Activated naive CD8-positive, alpha-beta T cell treated with anti-CD3 and anti-CD28 coated beads for 36 hours (primary cell): ENCODE data around the gene PRTG. TPM values are rescaled to one million over a fixed set of nuclear protein-coding genes. Genes with fewer than 3 reads are reported as not detected.
"Not testable (repeated sequence)": the region's sequence is repeated elsewhere in the genome, so short reads cannot be mapped to it uniquely, and the experiment has no call there.

ENCODE experiments used
- DNase-seq: peaks from one replicate; pipeline ENCODE4 v3.0.0; 2021
- H3K27ac Mint-ChIP-seq: one replicate; pipeline ENCODE4 v1.8.0; 2022; ENCODE audit warnings: mild to moderate bottlenecking, moderate library complexity, mixed read lengths
- H3K27me3 Mint-ChIP-seq: one replicate; pipeline ENCODE4 v1.8.0; 2022; ENCODE audit warnings: mild to moderate bottlenecking, mixed read lengths
- H3K36me3 Mint-ChIP-seq: one replicate; pipeline ENCODE4 v1.8.0; 2021; ENCODE audit warnings: mild to moderate bottlenecking, mixed read lengths
- H3K4me1 Mint-ChIP-seq: one replicate; pipeline ENCODE4 v1.8.0; 2021; ENCODE audit warnings: mixed read lengths
- H3K4me3 Mint-ChIP-seq: one replicate; pipeline ENCODE4 v1.8.0; 2022; ENCODE audit warnings: mild to moderate bottlenecking, moderate library complexity, mixed read lengths
- H3K9me3 Mint-ChIP-seq: one replicate; pipeline ENCODE4 v1.8.0; 2022; ENCODE audit warnings: mixed read lengths
- total RNA-seq, 2 experiments: library from RNA; stranded (reverse); gene quantifications; one replicate each; pipeline ENCODE4 v1.2.3, GENCODE V29; 2021

Gene PRTG
- total RNA-seq, 2 experiments from 2014 or later, result not detected

GRCh38 chr15:55733461-55733860 is 9.5 kb downstream of the PRTG start:
- not testable (repeated sequence) for H3K9me3 Mint-ChIP-seq, H3K36me3 Mint-ChIP-seq, H3K4me1 Mint-ChIP-seq, DNase-seq, H3K4me3 Mint-ChIP-seq, H3K27ac Mint-ChIP-seq
- peaks cover 28% of the 10 kb centered on the region for H3K27me3 Mint-ChIP-seq

DNA sequence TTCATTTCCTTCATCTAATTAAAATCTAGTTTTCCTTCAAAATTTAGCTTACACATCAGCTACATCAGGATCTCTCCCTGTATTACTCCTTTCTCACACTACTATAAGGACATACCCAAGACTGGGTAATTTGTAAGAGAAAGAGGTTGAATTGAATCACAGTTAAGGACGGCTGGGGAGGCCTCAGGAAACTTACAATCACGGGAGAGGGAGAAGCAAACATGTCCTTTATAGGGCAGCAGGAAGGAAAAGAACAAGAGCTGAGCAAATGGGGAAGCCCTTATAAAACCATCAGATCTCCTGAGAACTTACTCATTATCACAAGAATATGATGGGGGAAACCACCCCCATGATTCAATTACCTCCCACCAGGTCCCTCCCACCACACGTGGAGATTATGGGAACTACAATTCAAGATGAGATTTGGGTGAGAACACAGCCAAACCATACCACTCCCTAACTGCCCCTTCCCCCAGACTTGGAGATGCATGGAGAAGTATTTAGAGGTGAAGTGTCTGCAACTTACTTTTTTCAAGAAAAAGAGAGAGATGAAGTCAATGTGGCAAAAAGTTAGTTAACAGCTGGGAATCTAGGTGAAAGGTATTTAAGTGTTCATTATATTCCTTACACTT is 21.3 kb downstream of the PRTG start:
- Mint-ChIP-seq H3K9me3 (peaks cover 6% of the 10 kb centered on the region), H3K27me3 (peaks cover 42% of the 10 kb centered on the region), H3K4me1 (no peaks in the 10 kb centered on the region), H3K36me3 (no peaks in the 10 kb centered on the region), H3K4me3 (no peak overlapping the region), H3K27ac (no peak overlapping the region)
- no peak for DNase-seq

GRCh38 chr15:55715355-55716076 is 27.4 kb downstream of the PRTG start:
- Mint-ChIP-seq H3K9me3 (no peaks in the 10 kb centered on the region), H3K27me3 (peaks cover 11% of the 10 kb centered on the region), H3K4me3 (no peak overlapping the region), H3K27ac (no peak overlapping the region), H3K4me1 (no peaks in the 10 kb centered on the region), H3K36me3 (no peaks in the 10 kb centered on the region)
- DNase-seq, result no peak

DNA sequence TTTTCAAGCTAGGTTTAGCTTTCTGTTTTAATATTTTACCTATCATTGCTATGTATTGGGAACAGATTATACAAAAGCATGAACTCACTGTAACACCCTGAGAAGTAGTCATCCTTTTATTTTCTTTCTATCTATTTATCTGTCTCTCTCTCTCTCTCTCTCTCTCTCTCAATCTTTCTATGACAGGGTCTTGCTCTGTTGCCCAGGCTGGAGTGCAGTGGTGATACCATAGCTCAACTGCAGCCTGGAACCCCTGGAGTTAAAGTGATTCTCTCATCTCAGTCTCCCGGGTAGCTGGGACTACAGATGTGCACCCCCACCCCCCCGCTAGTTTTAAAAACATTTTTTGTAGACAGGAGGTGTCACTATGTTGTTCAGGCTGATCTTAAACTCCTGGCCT is 28.9 kb downstream of the PRTG start:
- Mint-ChIP-seq H3K27me3 (peaks cover 11% of the 10 kb centered on the region), H3K36me3 (no peaks in the 10 kb centered on the region), H3K4me3 (no peak overlapping the region), H3K9me3 (no peaks in the 10 kb centered on the region), H3K4me1 (no peaks in the 10 kb centered on the region), H3K27ac (no peak overlapping the region)
- no peak for DNase-seq

- H3K27me3 Mint-ChIP-seq, result peaks cover 12% of the 10 kb centered on the region
- H3K4me1 Mint-ChIP-seq, result no peaks in the 10 kb centered on the region
- H3K36me3 Mint-ChIP-seq, result no peaks in the 10 kb centered on the region
- no peaks in the 10 kb centered on the region for H3K9me3 Mint-ChIP-seq
- DNase-seq, result no peak
- H3K4me3 Mint-ChIP-seq, result no peak overlapping the region
- no peak overlapping the region for H3K27ac Mint-ChIP-seq
These were observed 30.6 kb downstream of the PRTG start for GRCh38 chr15:55712363-55712762.

- no peaks in the 10 kb centered on the region for H3K9me3 Mint-ChIP-seq
- no peaks in the 10 kb centered on the region for H3K36me3 Mint-ChIP-seq
- H3K4me3 Mint-ChIP-seq, result no peak overlapping the region
- no peaks in the 10 kb centered on the region for H3K4me1 Mint-ChIP-seq
- H3K27ac Mint-ChIP-seq, result no peak overlapping the region
- H3K27me3 Mint-ChIP-seq, result peaks cover 16% of the 10 kb centered on the region
- DNase-seq, result no peak
These were observed 32.7 kb downstream of the PRTG start for GRCh38 chr15:55710286-55710685.

DNA sequence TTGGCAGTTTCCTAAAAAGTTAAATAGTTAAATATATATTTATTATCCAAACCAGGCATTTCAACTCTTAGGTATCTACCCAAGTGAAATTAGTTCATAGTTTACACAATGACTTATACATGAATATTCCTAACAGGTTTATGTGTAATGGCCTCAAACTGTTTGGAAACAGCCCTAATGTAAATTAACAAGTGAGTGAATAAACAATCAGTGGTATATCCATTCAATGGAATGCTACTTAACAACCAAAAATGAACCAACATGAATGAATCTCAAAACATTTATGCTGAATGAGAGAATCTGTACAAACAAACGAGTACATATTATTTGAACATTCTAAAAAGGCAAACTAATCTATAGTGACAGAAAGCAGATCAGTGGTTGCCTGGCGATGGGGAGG is 33.5 kb downstream of the PRTG start:
- no peak overlapping the region for H3K27ac Mint-ChIP-seq

GRCh38 chr15:55708720-55709119 is 34.2 kb downstream of the PRTG start:
- Mint-ChIP-seq H3K27ac (no peak overlapping the region), H3K9me3 (no peaks in the 10 kb centered on the region), H3K27me3 (peaks cover 17% of the 10 kb centered on the region), H3K36me3 (no peaks in the 10 kb centered on the region), H3K4me1 (peaks cover 5% of the 10 kb centered on the region), H3K4me3 (no peak overlapping the region)
- DNase-seq, result no peak

More for the DNA sequence above, 33.5 kb downstream of the PRTG start:
- Mint-ChIP-seq H3K36me3 (no peaks in the 10 kb centered on the region), H3K4me1 (no peaks in the 10 kb centered on the region), H3K4me3 (no peak overlapping the region), H3K27me3 (peaks cover 17% of the 10 kb centered on the region), H3K9me3 (no peaks in the 10 kb centered on the region)
- DNase-seq, result no peak

DNA sequence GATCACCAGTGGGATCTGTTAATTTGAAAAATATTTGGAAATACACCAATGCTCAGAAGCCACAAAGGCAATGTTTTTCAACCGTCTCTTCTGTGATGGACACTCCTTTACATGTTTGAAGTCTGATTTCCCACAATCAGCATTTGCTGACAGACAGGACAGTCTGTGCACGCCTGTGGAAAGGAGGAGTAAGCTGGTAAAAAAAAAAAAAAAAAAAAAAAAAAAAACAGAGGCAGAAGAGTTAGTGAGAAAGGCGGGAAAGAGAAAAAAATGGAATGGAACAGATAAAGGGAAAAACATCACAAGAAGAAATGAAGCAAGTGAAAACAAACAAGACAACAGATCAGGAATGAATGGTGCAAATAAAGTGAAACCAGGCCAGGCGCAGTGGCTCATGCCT is 35.0 kb downstream of the PRTG start:
- no peak for DNase-seq
- Mint-ChIP-seq H3K27ac (no peak overlapping the region), H3K9me3 (no peaks in the 10 kb centered on the region), H3K4me3 (no peak overlapping the region), H3K4me1 (peaks cover 9% of the 10 kb centered on the region), H3K27me3 (peaks cover 17% of the 10 kb centered on the region), H3K36me3 (no peaks in the 10 kb centered on the region)

GRCh38 chr15:55707518-55707917 is 35.4 kb downstream of the PRTG start:
- peaks cover 9% of the 10 kb centered on the region for H3K4me1 Mint-ChIP-seq
- H3K36me3 Mint-ChIP-seq, result no peaks in the 10 kb centered on the region

DNA sequence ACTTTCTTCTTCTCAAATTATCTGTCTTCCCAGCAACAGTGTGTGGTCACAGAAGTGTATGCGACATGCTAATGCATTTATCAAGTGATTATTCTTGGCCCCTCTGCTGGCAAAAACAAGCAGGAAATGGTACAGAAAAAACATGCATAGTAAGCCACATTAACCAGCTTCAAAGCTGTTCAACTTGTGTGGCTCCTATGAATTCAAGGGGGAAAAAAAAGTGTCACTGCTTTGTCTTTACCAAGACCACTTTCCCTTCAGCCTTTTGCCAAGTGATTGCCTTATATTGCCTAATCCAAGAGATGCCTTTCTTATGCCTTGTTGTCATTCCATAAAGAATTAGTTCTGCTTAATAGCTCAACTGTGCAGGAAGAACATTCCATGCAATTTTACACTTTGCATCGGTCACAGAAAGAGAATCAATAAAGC is 39.1 kb downstream of the PRTG start:
- Mint-ChIP-seq H3K4me3 (no peak overlapping the region), H3K27ac (no peak overlapping the region), H3K27me3 (peaks cover 17% of the 10 kb centered on the region), H3K9me3 (no peaks in the 10 kb centered on the region), H3K4me1 (peaks cover 11% of the 10 kb centered on the region), H3K36me3 (no peaks in the 10 kb centered on the region)
- DNase-seq, result no peak

More at GRCh38 chr15:55707518-55707917, 35.4 kb downstream of the PRTG start:
- no peak for DNase-seq
- no peak overlapping the region for H3K27ac Mint-ChIP-seq
- H3K4me3 Mint-ChIP-seq, result no peak overlapping the region
- H3K9me3 Mint-ChIP-seq, result no peaks in the 10 kb centered on the region
- peaks cover 17% of the 10 kb centered on the region for H3K27me3 Mint-ChIP-seq

DNA sequence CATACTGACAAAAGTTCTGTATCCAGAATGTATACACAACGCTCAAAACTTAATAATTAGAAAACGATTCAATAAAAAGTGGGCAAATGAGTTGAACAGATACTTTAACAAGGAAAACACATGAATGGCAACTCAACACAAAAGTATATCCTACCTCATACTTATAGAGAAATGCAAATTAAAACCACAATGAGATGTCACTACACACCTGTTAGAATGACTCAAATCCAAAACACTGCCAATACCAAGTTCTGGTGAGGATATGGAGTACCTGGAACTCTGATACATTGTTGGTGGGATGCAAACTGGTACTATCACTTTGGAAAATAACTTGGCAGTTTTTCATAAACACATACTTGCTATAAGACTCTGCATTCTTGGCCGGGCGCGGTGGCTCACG is 42.1 kb downstream of the PRTG start:
- peaks cover 11% of the 10 kb centered on the region for H3K4me1 Mint-ChIP-seq
- H3K4me3 Mint-ChIP-seq, result no peak overlapping the region
- H3K36me3 Mint-ChIP-seq, result no peaks in the 10 kb centered on the region
- H3K27me3 Mint-ChIP-seq, result peaks cover 8% of the 10 kb centered on the region
- DNase-seq, result no peak
- H3K27ac Mint-ChIP-seq, result no peak overlapping the region
- H3K9me3 Mint-ChIP-seq, result no peaks in the 10 kb centered on the region

- H3K27me3 Mint-ChIP-seq, result peaks cover 7% of the 10 kb centered on the region
- no peak overlapping the region for H3K4me3 Mint-ChIP-seq
- no peaks in the 10 kb centered on the region for H3K36me3 Mint-ChIP-seq
- H3K9me3 Mint-ChIP-seq, result no peaks in the 10 kb centered on the region
- H3K27ac Mint-ChIP-seq, result no peak overlapping the region
- peaks cover 7% of the 10 kb centered on the region for H3K4me1 Mint-ChIP-seq
- DNase-seq, result no peak
These were observed 44.3 kb downstream of the PRTG start for GRCh38 chr15:55698653-55699052.

DNA sequence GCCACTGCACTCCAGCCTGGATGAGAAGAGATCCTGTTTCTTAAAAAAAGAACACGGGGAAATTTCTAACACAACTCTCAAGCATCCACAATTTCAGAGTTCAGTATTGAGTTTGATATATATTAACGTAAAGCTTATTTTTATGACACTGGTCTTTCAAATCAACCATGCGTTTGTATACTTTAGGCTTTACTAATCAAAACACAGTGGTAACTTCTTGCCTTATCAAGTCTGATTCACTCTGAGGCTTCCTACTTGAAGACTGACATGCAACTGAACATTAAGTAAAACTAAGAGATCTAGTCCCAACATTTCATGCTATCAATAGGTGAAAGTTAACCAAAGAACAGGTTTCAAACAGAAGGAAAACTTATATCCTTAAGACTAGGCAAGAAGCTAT is 46.7 kb downstream of the PRTG start:
- Mint-ChIP-seq H3K4me1 (peaks cover 4% of the 10 kb centered on the region), H3K27ac (no peak overlapping the region), H3K9me3 (no peaks in the 10 kb centered on the region), H3K4me3 (no peak overlapping the region), H3K36me3 (no peaks in the 10 kb centered on the region), H3K27me3 (peaks cover 7% of the 10 kb centered on the region)
- DNase-seq, result no peak

- Mint-ChIP-seq H3K27ac (no peak overlapping the region), H3K27me3 (peaks cover 7% of the 10 kb centered on the region), H3K4me1 (peaks cover 2% of the 10 kb centered on the region), H3K36me3 (no peaks in the 10 kb centered on the region), H3K9me3 (no peaks in the 10 kb centered on the region), H3K4me3 (no peak overlapping the region)
- no peak for DNase-seq
These were observed 47.5 kb downstream of the PRTG start for GRCh38 chr15:55695432-55695831.

- H3K4me1 Mint-ChIP-seq, result peaks cover 2% of the 10 kb centered on the region
These were observed 48.3 kb downstream of the PRTG start for GRCh38 chr15:55694652-55695150.

More at GRCh38 chr15:55694652-55695150, 48.3 kb downstream of the PRTG start:
- no peaks in the 10 kb centered on the region for H3K9me3 Mint-ChIP-seq
- no peaks in the 10 kb centered on the region for H3K36me3 Mint-ChIP-seq
- DNase-seq, result no peak
- H3K4me3 Mint-ChIP-seq, result no peak overlapping the region
- H3K27me3 Mint-ChIP-seq, result peaks cover 7% of the 10 kb centered on the region
- no peak overlapping the region for H3K27ac Mint-ChIP-seq
